Measurements from ENCODE around the gene KRTAP3-2. TPM values are rescaled to one million over a fixed set of nuclear protein-coding genes. Genes with fewer than 3 reads are reported as not detected.

The KRTAP3-2 gene
- total and polyA plus RNA-seq, 4 donors, result 0.94 TPM; not detected in 3

DNA sequence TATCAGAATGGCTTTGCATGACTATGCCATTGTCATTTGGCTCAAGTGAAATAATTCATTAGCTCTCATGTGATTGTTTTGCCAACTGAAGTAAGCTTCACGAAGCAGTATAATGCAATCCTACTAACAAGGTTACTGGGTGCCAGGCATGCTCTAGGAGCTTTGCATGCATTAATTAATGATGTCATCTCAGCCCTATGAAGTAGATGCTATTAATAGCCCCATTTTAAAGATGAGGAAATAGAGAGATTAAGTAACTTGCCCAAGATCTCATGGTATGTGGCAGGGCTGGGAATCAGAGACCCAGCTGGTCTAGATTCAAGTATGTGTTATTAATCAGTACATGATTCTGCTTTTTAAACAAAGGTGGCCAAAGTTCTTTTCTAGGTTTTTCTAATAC is 47.0 kb downstream of the KRTAP3-2 start:
- Histone ChIP-seq H3K9ac (ENCODE audit: insufficient read depth in 1 of 2, low read length in 2 of 2) (no peak overlapping the region), H3K27ac (ENCODE audit: low read depth in 1 of 2, low read length in 1 of 2) (no peak overlapping the region), H3K36me3 (ENCODE audit: control insufficient read depth in 4 of 4, insufficient read depth in 4 of 4, low read length in 4 of 4) (no peaks in the 10 kb centered on the region), H3K27me3 (ENCODE audit: control insufficient read depth in 3 of 3, insufficient read depth in 3 of 3, low read length in 2 of 3) (peaks cover 0 to 26% (median 3%) of the 10 kb centered on the region in 3 donors), H3K4me3 (no peak overlapping the region), H3K9me3 (ENCODE audit: control insufficient read depth in 4 of 4, insufficient read depth in 3 of 4, low read length in 3 of 4) (no peaks in the 10 kb centered on the region), H3K4me1 (ENCODE audit: control insufficient read depth in 5 of 5, insufficient read depth in 5 of 5, low read length in 5 of 5) (peaks cover 0 to 11% (median 0%) of the 10 kb centered on the region in 5 donors)
- DNase-seq, result no peak
- TF ChIP-seq CTCF (IDR thresholded peaks at IDR 0.05; ENCODE audit: control extremely low read depth, extremely low read depth), result no peak
- WGBS, 2 donors, result 27 to 73% methylated on average over 1 of the region's 1 CpG
- ATAC-seq (ENCODE audit: insufficient read depth, low FRiP score), result no peak

- TF ChIP-seq CTCF (IDR thresholded peaks at IDR 0.05; ENCODE audit: control extremely low read depth, extremely low read depth), result no peak
- Histone ChIP-seq H3K4me3 (no peak overlapping the region), H3K4me1 (ENCODE audit: control insufficient read depth in 5 of 5, insufficient read depth in 5 of 5, low read length in 5 of 5) (peaks cover 0 to 10% (median 0%) of the 10 kb centered on the region in 5 donors), H3K36me3 (ENCODE audit: control insufficient read depth in 4 of 4, insufficient read depth in 4 of 4, low read length in 4 of 4) (no peaks in the 10 kb centered on the region), H3K27ac (ENCODE audit: low read depth in 1 of 2, low read length in 1 of 2) (peak overlapping the region in 1 of 2 donors; percentile 17), H3K27me3 (ENCODE audit: control insufficient read depth in 3 of 3, insufficient read depth in 3 of 3, low read length in 2 of 3) (peaks cover 0 to 25% (median 3%) of the 10 kb centered on the region in 3 donors), H3K9ac (ENCODE audit: insufficient read depth in 1 of 2, low read length in 2 of 2) (no peak overlapping the region), H3K9me3 (ENCODE audit: control insufficient read depth in 4 of 4, insufficient read depth in 3 of 4, low read length in 3 of 4) (no peaks in the 10 kb centered on the region)
- 82 to 84% methylated on average over 2 of the region's 2 CpGs for WGBS, 2 donors
- ATAC-seq (ENCODE audit: insufficient read depth, low FRiP score), result no peak
- DNase-seq, result peak in 2 of 3 donors; percentile 23 to 32
These were observed 47.6 kb downstream of the KRTAP3-2 start for GRCh38 chr17:40952154-40952553.

- Histone ChIP-seq H3K4me1 (ENCODE audit: control insufficient read depth in 5 of 5, insufficient read depth in 5 of 5, low read length in 5 of 5) (peaks cover 0 to 8% (median 0%) of the 10 kb centered on the region in 5 donors), H3K27ac (ENCODE audit: low read depth in 1 of 2, low read length in 1 of 2) (no peak overlapping the region), H3K9ac (ENCODE audit: insufficient read depth in 1 of 2, low read length in 2 of 2) (no peak overlapping the region), H3K4me3 (no peak overlapping the region), H3K27me3 (ENCODE audit: control insufficient read depth in 3 of 3, insufficient read depth in 3 of 3, low read length in 2 of 3) (peaks cover 0 to 22% (median 9%) of the 10 kb centered on the region in 3 donors), H3K9me3 (ENCODE audit: control insufficient read depth in 4 of 4, insufficient read depth in 3 of 4, low read length in 3 of 4) (no peaks in the 10 kb centered on the region), H3K36me3 (ENCODE audit: control insufficient read depth in 4 of 4, insufficient read depth in 4 of 4, low read length in 4 of 4) (no peaks in the 10 kb centered on the region)
- no peak for DNase-seq
- no peak for ATAC-seq (ENCODE audit: insufficient read depth, low FRiP score)
- WGBS, 2 donors, result 97 to 98% methylated on average over 2 of the region's 2 CpGs
- TF ChIP-seq CTCF (IDR thresholded peaks at IDR 0.05; ENCODE audit: control extremely low read depth, extremely low read depth), result no peak
These were observed 48.6 kb downstream of the KRTAP3-2 start for GRCh38 chr17:40951011-40951622.
